GM20431 (cell line): ENCODE results near the gene YIPF2.
"Not testable (repeated sequence)": the region's sequence is repeated elsewhere in the genome, so short reads cannot be mapped to it uniquely, and the experiment has no call there.

Experiments
- in situ Hi-C: fragments of 300-500 bp; cut with MseI, MboI; formaldehyde crosslinking; loops from one replicate; pipeline ENCODE4 v1.15.0; 2020; ENCODE audit warnings: low sequenced_read_pairs; ENCODE audit not compliant: unreplicated experiment

YIPF2 gene

DNA sequence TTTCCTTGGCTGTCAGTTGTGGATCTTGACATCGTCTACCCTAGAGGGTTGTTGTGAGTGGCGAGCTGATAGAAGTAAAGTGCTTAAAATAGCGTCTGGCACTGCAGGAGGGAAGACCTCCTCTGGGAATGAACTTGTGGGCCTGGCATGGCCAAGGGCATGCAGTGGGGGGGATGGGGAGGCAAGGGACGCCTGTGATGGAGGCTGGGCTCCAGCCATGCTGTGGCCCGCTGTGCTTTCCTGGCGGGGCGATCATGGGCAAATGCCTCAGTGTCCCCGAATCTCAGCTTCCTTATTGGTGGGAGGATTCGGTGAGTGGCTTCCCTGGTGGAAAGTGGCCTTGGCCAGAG is 46.4 kb downstream of the YIPF2 start:
- in situ Hi-C loops, result no loop called here

DNA sequence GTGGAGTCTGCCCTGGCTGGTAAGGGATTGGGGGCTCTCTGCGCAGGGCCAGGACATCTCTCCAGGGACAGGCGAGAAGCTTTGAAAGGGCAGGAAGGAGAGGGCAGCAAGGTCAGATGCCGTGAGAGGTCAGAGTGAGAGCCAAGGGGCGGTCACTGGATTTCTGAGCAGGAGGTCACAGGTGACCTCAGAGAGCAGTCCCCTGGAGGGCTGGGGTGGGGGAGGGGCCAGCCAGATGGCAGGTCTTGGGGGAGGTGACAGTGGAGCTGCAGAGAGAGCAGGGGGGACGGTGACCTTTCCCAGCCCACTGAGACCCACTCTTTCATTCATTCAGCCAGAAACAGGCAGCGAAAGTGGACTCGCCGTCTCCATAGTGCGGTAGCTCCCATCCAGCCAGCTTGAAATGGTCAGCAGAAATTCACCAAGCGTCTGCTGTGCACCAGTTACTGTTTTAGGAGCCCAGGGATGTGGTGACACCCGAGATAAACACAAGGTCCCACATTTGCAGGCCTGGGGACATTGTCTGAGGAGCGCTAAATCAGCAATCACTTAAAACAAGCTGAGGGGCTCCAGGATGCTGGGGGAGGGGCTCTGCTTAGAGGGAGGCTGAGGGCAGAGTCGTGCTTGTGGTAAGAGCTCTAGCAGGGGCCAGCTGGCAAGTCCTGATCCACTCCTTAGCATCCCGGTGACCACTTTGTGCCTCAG is 46.9 kb downstream of the YIPF2 start:
- in situ Hi-C loops, result no loop called here

DNA sequence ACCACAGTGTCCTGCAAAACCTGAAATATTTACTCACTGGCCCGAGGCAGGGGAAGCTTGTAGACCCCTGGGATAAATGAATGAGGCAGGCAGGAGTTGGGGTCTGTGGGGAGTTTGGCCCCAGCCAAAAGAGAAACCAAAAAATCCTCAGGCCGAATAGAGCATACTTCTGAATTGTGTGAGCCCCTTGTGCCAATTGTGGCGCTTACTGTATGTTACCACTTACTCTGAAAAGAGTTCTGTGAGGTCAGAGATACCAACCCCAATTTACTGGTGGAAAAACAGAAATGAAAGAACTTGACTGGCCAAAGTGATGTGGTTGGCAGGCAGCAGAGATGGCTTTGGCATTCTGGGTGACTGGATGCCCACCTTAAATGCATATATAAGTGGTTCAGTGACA is 50.2 kb downstream of the YIPF2 start:
- in situ Hi-C loops, result no loop called here

- in situ Hi-C loops, result not testable (repeated sequence)
Measured at GRCh38 chr19:10877608-10878007, 50.8 kb downstream of the YIPF2 start.

DNA sequence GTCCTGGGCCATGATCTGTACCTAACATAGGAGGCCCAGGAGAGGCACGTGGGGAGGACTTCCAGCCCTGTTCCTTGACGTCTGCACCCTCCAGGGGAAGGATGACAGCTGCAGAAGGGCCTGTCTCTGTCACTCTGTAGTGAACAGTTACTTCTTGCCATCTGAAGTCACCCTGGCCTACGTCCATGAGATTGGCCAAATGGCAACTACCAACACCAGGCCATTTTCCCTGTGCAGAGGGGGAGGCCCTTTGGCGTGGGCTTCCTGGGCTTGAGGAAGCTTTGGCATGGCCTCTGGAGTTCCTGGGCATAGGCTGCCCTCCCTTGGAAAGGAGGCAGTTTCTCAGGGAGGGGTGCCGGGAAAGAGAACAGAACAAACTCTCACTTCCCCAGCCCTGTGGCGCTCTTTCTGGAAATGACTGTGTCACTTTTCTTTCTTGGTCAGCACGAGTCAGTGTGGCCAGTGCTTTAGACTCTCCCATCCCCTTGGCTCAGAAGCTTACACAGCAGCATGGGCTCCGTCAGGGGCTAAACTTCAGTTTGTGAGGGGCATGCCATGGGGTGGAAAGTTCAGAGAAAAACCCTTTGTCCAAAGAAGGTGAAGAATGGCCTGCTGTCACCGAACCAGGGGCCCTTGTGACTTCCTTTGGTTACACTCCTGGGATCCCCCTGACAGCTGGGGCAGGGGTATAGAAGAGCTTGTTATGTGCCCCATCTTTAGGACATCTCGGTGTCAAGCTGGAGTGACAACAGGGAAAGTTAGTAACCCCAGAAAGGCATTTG is 51.8 kb downstream of the YIPF2 start:
- in situ Hi-C loops, result no loop called here

GRCh38 chr19:10874024-10874423 is 54.4 kb downstream of the YIPF2 start:
- in situ Hi-C loops, result loop anchor here (25.0 kb wide), 1 partner anchor 162 kb away; the partner anchor contains the start of genes DNM2 and QTRT1

GRCh38 chr19:10872546-10873107 is 55.8 kb downstream of the YIPF2 start:
- in situ Hi-C loops, result loop anchor here (25.0 kb wide), 1 partner anchor 160 kb away; the partner anchor contains the start of genes DNM2 and QTRT1
